CD4-positive, alpha-beta T cell (primary cell): ENCODE results near the gene PTPRN2. TPM values are rescaled to one million over a fixed set of nuclear protein-coding genes. Genes with fewer than 3 reads are reported as not detected.

Source experiments
- ATAC-seq: fragments of 200-7000 bp; cut with Tn5 transposase; one replicate; pipeline ENCODE4 v1.10.0; 2022; ENCODE audit warnings: mild to moderate bottlenecking; ENCODE audit not compliant: poor library complexity
- CTCF ChIA-PET: fragments of 350-600 bp; sonication (Branson Sonifier 250); formaldehyde crosslinking; loops from one replicate; lab custom pipeline; 2021; ENCODE audit warnings: antibody characterized with exemption, inconsistent platforms; lab: Charles Lee
- POLR2A ChIA-PET: fragments of 350-600 bp; sonication (Branson Sonifier 250); formaldehyde crosslinking; loops from one replicate; lab custom pipeline; 2021; ENCODE audit warnings: antibody characterized with exemption, inconsistent platforms; lab: Charles Lee
- DNase-seq, 14 experiments: peaks; one replicate each; pipeline ENCODE4 v3.0.0-alpha.2; 2013 to 2020; ENCODE audit warnings: mixed read lengths in 2 of 14
- H3K27ac ChIP-seq, 2 donors: one replicate each; pipeline versions ENCODE4 v1.5.1 to v1.7.0; 2013; ENCODE audit warnings: low read length in 2 of 2, low read depth in 1 of 2, mild to moderate bottlenecking in 1 of 2
- H3K27me3 ChIP-seq, 2 experiments: 1 replicate in 1 of 2; 2 replicates in 1 of 2; pipeline versions ENCODE4 v1.6.1 to v1.7.0; 2013; ENCODE audit warnings: low read length in 2 of 2, control low read depth in 1 of 2, mild to moderate bottlenecking in 1 of 2, moderate library complexity in 1 of 2; ENCODE audit not compliant: insufficient read depth in 2 of 2, control insufficient read depth in 1 of 2
- H3K36me3 ChIP-seq: one replicate; pipeline ENCODE4 v1.6.1; 2013; ENCODE audit warnings: low read length, control low read depth; ENCODE audit not compliant: insufficient read depth
- H3K4me1 ChIP-seq: one replicate; pipeline ENCODE4 v1.6.1; 2013; ENCODE audit warnings: low read length, control low read depth; ENCODE audit not compliant: insufficient read depth
- H3K4me3 ChIP-seq: one replicate; pipeline ENCODE4 v1.5.1; 2013; ENCODE audit warnings: mild to moderate bottlenecking, low read length, moderate library complexity
- H3K9me3 ChIP-seq, 2 experiments: 1 replicate in 1 of 2; 2 replicates in 1 of 2; pipeline versions ENCODE4 v1.6.1 to v1.7.0; 2013; ENCODE audit warnings: low read length in 2 of 2, mild to moderate bottlenecking in 2 of 2, control low read depth in 1 of 2, moderate library complexity in 1 of 2; ENCODE audit not compliant: control insufficient read depth in 1 of 2, insufficient read depth in 1 of 2
- H3K27ac Mint-ChIP-seq: one replicate; pipeline ENCODE4 v1.8.0; 2020; ENCODE audit warnings: mixed read lengths
- H3K27me3 Mint-ChIP-seq: one replicate; pipeline ENCODE4 v1.8.0; 2021; ENCODE audit warnings: mixed read lengths
- H3K36me3 Mint-ChIP-seq: one replicate; pipeline ENCODE4 v1.8.0; 2021; ENCODE audit warnings: low read depth, mixed read lengths
- H3K4me1 Mint-ChIP-seq: one replicate; pipeline ENCODE4 v1.8.0; 2021; ENCODE audit warnings: low read depth, mixed read lengths
- H3K4me3 Mint-ChIP-seq: one replicate; pipeline ENCODE4 v1.8.0; 2020; ENCODE audit warnings: mild to moderate bottlenecking, mixed read lengths
- H3K9me3 Mint-ChIP-seq: one replicate; pipeline ENCODE4 v1.8.0; 2020; ENCODE audit warnings: mixed read lengths
- intact Hi-C, 2 experiments: fragments of 100-400 bp; cut with DNase I in 1 of 2; cut with micrococcal nuclease in 1 of 2; formaldehyde crosslinking; loops; one replicate each; pipeline versions ENCODE4 v1.15.1 to v1.9.0; 2023 to 2025; cut with DNase I, micrococcal nuclease
- total RNA-seq, 174 experiments: library from RNA in 2 of 174; stranded (reverse) in 2 of 174; gene quantifications; one replicate each; pipeline ENCODE4 v1.2.3 and lab custom pipeline; 2021 to 2026
- TF ChIP-seq, protein P1 (sequence below): fragments of 200-600 bp; IDR thresholded peaks from one replicate; pipeline ENCODE4 v1.8.0; 2022; ENCODE audit warnings: antibody characterized with exemption, mild to moderate bottlenecking

PTPRN2 gene
- total RNA-seq, 2 experiments from 2014 or later, result 0.34 to 0.44 TPM

- no peak overlapping the region for H3K4me3 Mint-ChIP-seq
- no peak for ATAC-seq
- DNase-seq, result no peak
- no peaks in the 10 kb centered on the region for H3K36me3 Mint-ChIP-seq
- no peak overlapping the region for H3K27ac Mint-ChIP-seq
- Histone ChIP-seq H3K27me3 (peaks cover 5 to 11% of the 10 kb centered on the region in 2 experiments), H3K4me1 (no peaks in the 10 kb centered on the region), H3K9me3 (peaks cover 0 to 3% of the 10 kb centered on the region in 2 experiments), H3K4me3 (no peak overlapping the region), H3K36me3 (no peaks in the 10 kb centered on the region), H3K27ac (no peak overlapping the region)
- H3K4me1 Mint-ChIP-seq, result no peaks in the 10 kb centered on the region
- POLR2A ChIA-PET, result no interaction called here
- intact Hi-C loops, result no loop called here
- peaks cover 8% of the 10 kb centered on the region for H3K9me3 Mint-ChIP-seq
- CTCF ChIA-PET, result no interaction called here
- TF ChIP-seq, protein P1, sequence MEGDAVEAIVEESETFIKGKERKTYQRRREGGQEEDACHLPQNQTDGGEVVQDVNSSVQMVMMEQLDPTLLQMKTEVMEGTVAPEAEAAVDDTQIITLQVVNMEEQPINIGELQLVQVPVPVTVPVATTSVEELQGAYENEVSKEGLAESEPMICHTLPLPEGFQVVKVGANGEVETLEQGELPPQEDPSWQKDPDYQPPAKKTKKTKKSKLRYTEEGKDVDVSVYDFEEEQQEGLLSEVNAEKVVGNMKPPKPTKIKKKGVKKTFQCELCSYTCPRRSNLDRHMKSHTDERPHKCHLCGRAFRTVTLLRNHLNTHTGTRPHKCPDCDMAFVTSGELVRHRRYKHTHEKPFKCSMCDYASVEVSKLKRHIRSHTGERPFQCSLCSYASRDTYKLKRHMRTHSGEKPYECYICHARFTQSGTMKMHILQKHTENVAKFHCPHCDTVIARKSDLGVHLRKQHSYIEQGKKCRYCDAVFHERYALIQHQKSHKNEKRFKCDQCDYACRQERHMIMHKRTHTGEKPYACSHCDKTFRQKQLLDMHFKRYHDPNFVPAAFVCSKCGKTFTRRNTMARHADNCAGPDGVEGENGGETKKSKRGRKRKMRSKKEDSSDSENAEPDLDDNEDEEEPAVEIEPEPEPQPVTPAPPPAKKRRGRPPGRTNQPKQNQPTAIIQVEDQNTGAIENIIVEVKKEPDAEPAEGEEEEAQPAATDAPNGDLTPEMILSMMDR, result no peak
- H3K27me3 Mint-ChIP-seq, result peaks cover 26% of the 10 kb centered on the region
Observed at GRCh38 chr7:158468181-158468580, 119.4 kb downstream of the PTPRN2 start.

DNA sequence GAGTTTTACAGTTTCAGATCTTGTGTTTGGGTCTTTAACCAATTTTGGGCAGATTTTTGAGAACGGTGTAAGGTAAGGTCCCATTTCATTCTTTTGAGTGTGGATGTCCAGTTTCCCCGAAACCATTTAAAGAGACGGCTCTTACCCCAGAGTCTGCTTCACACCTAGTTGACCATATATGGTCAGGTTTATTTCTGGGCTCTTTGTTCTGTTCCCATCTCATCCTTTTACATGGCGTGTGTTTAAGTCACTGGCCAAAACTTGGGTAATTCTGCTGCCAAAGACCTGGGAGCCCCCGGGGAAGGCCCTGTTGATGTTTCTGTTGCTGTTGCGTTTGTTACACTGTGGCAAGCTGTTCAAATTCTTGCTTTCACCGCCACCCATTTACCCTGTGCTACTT, 120.1 kb downstream of the PTPRN2 start:
- H3K9me3 Mint-ChIP-seq, result peaks cover 9% of the 10 kb centered on the region
- H3K27ac ChIP-seq, result no peak overlapping the region
- ATAC-seq, result no peak
- ChIA-PET CTCF (no interaction called here), POLR2A (no interaction called here)
- H3K9me3 ChIP-seq, result peaks cover 0 to 3% of the 10 kb centered on the region in 2 experiments
- H3K4me3 Mint-ChIP-seq, result no peak overlapping the region
- H3K27me3 ChIP-seq, result peaks cover 5 to 11% of the 10 kb centered on the region in 2 experiments
- H3K4me1 Mint-ChIP-seq, result no peaks in the 10 kb centered on the region
- intact Hi-C loops, result no loop called here
- H3K36me3 ChIP-seq, result no peaks in the 10 kb centered on the region
- H3K27me3 Mint-ChIP-seq, result peaks cover 21% of the 10 kb centered on the region
- no peak overlapping the region for H3K27ac Mint-ChIP-seq
- no peak overlapping the region for H3K4me3 ChIP-seq
- H3K4me1 ChIP-seq, result no peaks in the 10 kb centered on the region
- no peak for DNase-seq
- no peaks in the 10 kb centered on the region for H3K36me3 Mint-ChIP-seq
- TF ChIP-seq, protein P1, result no peak

DNA sequence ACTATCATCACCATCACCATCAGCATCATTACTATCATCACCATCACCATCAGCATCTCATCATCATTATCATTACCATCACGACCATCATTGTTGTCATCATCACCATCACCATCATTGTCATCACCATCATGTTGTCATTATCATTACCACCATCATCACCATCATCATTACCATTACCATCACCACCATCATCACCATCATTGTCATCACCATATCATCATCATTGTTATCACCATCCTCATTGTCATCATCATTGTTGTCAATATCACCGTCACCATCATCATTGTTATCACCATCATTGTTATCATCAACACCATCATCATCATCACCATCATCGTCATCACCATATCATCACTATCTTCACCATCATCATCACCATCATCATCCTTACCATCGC, 124.3 kb downstream of the PTPRN2 start:
- no peak overlapping the region for H3K4me3 Mint-ChIP-seq
- peaks cover under 1 to 5% of the 10 kb centered on the region in 2 experiments for H3K27me3 ChIP-seq
- DNase-seq (no peak), ATAC-seq (no peak)
- TF ChIP-seq, protein P1, result no peak
- intact Hi-C loops, result no loop called here
- no peak overlapping the region for H3K27ac Mint-ChIP-seq
- no peak overlapping the region for H3K4me3 ChIP-seq
- CTCF ChIA-PET, result no interaction called here
- H3K4me1 Mint-ChIP-seq, result no peaks in the 10 kb centered on the region
- H3K9me3 ChIP-seq, result peaks cover 0 to 13% of the 10 kb centered on the region in 2 experiments
- peaks cover 9% of the 10 kb centered on the region for H3K9me3 Mint-ChIP-seq
- no peaks in the 10 kb centered on the region for H3K36me3 ChIP-seq
- H3K27me3 Mint-ChIP-seq, result peaks cover 6% of the 10 kb centered on the region
- H3K36me3 Mint-ChIP-seq, result no peaks in the 10 kb centered on the region
- no peaks in the 10 kb centered on the region for H3K4me1 ChIP-seq
- POLR2A ChIA-PET, result no interaction called here
- no peak overlapping the region for H3K27ac ChIP-seq
